TTC549 (cell line): ENCODE measurements around the gene PEX5L.
"Not testable (repeated sequence)": the region's sequence is repeated elsewhere in the genome, so short reads cannot be mapped to it uniquely, and the experiment has no call there.

Source experiments
- FAIRE-seq: peaks from 2 replicates; lab custom pipeline; 2012; peaks lifted over from hg19 to GRCh38; lab: Jason Lieb, UNC

PEX5L gene

GRCh38 chr3:180008318-180008717 lies 28.4 kb downstream of the PEX5L start:
- not testable (repeated sequence) for FAIRE-seq

DNA sequence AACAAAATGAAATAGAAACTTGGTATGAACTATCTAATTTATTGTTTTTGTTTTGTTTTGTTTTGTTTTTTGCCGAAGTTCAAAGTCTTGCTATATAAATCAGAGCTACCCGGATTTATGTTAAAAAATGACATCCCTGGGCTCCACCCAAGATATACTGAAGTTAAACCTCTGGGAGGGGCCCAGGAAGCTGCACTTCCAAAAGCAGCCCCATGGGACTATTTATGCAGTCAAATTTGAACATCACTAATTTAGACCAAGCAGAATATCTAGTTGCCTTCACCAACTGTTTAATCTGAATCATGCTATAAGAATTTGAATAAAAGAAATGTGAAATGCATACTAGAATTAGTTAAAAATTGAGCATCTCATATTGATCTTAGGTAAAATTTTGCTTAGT lies 32.2 kb downstream of the PEX5L start:
- FAIRE-seq, result no peak

- no peak for FAIRE-seq
Measured at GRCh38 chr3:180002006-180002405, 34.7 kb downstream of the PEX5L start.

DNA sequence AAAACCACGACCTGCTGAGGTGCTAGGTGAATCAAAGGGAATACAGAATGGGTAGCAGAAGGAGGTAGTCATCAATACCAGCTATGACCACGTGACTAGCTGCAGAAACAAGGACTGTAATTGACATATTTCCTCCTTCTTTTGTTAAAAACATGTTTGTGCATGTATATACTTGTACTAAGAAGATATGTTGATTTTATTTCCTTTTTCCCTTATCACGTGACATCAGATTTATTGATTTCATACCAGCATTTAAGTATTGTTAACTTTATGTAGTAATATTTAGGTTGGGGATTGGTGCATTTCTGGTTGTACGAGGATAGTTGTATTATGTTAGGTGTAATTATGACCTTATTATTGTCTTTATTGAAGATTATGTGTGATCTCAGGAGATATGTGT lies 36.2 kb downstream of the PEX5L start:
- FAIRE-seq, result no peak

DNA sequence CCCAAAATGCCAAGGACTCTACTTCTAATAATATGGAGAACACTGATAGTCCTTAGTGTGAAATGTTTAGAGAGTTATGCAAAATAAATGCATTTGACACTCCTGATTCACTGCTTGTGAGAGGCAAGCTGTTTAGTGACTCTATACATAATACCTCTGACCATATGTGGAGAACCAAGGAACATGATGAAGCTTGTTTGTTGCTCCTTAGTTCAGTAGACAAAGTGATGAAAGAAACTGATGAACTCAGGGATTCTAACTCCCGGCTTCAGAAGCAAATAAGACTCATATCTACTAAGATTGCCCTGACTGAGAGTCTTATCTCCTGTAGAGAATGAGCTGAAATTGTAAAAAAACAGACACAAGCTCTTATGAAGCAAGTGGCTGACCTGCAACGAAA lies 41.3 kb downstream of the PEX5L start:
- FAIRE-seq, result no peak

- no peak for FAIRE-seq
Measured at GRCh38 chr3:179991883-179992282, 44.9 kb downstream of the PEX5L start.

DNA sequence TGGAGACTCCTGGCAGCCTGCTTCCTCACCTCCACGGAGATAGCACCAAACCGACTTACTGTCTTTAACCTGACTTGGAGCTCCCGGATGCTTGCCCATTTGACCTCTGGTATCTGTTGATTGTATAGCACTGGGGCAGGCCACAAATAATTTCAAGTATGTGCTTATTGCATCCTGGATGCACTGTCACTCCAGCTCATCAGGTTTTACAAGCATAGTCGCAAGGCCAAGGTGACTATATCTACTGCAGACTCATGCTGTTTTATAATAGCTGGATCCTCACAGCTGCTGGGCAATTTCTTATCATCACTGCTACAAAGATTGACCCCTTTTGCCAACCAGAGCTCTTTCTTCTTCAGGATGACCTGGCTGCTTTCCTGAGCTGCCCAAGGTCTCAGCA lies 45.6 kb downstream of the PEX5L start:
- FAIRE-seq, result no peak

DNA sequence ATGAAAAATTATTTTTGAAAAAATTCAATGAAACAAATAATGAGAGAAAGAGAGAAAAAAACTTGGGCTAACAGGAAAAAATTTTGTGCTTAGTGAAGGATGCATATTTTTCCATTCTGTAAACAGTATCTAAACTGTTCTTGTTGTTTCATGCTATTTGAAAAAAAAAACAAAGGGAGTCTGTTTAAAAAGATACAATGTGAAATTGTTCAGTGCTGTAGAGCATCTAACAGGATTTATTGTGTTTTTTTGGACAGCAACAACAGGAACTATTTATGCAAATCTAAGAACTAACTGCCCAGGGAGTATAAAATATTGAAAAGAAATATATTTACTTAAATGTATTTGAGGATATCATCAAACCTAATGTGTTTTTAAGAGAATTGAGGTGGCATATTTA lies 55.1 kb downstream of the PEX5L start:
- no peak for FAIRE-seq

DNA sequence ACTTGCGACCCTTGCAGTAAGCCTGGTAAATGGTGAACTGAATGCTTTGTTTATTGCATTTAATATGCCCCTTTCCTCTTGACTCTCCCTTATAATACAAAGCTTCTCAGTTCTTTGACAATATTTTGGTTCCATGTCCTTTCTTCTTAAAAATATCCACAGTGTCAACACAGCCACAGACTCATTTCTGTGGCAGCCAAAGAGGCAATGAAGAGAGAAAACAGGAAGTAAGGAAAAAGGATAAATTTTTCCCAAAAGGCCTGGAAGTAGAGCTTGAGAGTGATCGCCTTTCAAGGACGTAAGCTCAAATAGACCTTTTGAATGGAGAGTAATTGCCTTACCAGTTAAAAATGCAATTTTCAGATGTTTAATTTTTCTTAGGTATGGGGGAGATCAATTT lies 59.4 kb downstream of the PEX5L start:
- no peak for FAIRE-seq

DNA sequence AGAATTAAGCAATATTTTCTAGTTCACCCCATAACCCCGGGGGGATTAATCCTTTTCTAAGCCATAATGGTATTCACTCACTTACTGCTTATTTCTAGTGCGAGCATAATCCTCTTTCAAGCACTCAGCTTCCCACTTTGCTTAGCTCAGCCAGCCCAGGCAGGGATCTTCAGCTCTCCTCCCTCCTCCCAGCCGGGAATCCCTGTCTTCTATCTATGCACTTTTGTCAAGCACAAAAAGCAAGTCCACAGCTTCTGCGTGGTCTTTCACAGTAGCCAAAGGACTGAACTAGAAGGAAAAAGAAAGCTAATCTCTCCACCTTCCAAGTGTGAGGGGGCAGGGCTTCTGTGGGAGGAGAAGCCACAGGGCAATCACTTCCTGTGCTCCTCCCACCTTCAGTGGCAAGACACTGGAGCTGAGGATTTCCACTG lies 62.8 kb downstream of the PEX5L start:
- no peak for FAIRE-seq

- no peak for FAIRE-seq
Measured at GRCh38 chr3:179972881-179973423, 63.8 kb downstream of the PEX5L start.

DNA sequence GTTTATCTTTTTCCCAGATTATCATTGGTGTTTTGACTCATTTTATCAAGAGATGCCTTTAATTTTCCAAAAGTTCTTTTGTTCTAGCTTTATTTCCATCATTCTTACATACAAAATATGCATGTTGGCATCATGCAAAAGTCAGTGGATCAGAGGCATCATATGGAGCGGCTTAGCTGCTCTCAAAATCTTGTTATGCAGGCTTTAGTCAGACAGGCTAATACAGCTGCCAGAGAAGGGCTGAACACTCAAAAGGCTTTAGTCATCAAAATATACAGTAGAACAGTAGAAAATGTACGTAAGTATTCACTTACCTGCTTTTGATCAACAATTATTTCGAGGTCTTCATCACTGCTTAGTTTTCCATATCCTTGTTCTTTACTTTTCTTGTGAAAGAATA lies 65.5 kb downstream of the PEX5L start:
- no peak for FAIRE-seq

DNA sequence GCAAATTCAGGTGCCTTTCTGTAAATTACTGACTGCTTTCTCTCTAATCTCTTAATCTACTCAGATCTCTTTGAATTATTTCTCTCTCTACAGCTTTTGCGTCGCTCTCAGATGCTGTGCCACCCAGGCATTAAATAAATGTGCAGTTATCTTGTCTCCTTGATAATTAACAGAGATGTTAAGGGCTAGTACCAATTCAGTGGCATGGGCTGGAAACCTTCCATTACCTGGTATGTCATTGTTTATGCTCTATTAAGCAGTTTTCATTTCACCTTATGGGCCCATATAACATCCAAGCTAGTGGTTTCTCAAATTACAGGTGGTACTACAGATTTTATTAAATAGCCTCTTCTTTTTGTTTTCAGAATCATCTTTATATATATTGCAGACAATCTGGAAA lies 66.0 kb downstream of the PEX5L start:
- no peak for FAIRE-seq

DNA sequence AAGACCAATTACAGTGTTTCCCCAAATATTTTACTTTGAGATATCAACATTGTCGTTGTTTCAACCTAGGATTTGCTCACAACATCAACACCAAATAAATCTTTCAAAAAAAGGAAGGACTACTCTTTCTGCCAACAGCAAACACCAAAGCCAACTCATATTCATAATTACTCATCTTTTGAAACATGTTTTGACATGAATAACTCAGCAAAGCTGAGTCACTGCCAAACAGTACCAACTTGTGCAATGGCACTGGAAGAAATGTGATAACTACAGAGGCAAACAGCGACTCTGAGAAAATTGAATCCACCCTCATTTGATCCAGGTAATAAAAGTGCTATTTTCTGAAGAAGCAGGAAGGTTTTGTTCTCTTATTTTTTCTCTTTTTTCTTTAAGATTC lies 67.2 kb downstream of the PEX5L start:
- no peak for FAIRE-seq

DNA sequence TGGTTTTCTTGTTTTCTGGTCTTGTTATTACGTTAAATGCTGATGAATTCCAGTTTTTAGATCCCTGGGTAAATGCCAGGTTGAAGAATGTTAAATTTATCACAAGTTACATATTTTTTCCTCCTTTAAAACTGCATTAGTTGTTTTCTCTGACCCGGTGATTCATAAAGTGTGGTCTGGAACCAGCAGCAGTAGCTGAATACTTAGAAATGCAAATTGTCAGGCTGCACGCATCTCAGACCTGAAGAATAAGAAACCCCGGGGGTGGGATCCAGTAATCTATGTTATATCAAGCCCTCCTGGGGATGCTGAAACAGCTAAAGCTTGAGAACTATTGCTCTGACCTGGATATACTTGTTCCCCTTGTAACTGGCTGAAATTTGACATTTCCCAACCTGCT lies 69.1 kb downstream of the PEX5L start:
- no peak for FAIRE-seq

GRCh38 chr3:179964890-179965289 lies 71.8 kb downstream of the PEX5L start:
- FAIRE-seq, result no peak

DNA sequence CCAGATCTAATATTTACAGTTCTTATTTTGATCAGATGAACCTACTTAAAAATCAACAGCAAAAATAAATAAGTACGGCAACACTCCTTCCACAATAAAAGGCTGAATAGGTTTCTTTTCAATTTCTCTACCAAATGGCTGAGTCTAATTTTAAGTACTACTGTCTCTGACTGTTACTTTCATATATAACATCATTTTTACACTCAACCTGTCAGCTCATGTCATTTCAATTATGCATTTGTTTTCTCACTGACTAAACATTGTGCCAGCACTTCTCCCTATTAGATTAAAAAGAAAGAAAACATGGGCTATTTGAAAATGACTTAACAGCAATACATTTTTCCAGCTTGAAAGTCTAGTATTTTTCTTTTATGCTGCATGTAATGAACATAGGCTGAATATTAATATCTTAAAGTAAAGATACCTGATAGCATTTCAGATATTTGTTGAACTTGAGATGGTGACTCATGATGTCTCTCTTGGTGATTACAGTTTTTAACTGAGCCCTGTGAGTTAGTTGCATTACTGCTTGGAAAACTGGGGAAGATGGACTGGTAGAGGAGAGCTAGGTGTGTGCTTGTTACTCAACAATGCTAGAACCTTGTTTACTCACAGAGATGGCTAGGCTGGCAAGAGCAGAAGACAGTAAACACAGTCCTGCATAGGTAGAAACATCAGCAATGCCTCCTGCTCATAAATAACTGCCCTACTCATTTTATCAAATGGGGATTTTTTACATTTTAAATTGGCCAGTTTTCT lies 73.9 kb downstream of the PEX5L start:
- no peak for FAIRE-seq

- no peak for FAIRE-seq
Measured at GRCh38 chr3:179961703-179962078, 75.0 kb downstream of the PEX5L start.

DNA sequence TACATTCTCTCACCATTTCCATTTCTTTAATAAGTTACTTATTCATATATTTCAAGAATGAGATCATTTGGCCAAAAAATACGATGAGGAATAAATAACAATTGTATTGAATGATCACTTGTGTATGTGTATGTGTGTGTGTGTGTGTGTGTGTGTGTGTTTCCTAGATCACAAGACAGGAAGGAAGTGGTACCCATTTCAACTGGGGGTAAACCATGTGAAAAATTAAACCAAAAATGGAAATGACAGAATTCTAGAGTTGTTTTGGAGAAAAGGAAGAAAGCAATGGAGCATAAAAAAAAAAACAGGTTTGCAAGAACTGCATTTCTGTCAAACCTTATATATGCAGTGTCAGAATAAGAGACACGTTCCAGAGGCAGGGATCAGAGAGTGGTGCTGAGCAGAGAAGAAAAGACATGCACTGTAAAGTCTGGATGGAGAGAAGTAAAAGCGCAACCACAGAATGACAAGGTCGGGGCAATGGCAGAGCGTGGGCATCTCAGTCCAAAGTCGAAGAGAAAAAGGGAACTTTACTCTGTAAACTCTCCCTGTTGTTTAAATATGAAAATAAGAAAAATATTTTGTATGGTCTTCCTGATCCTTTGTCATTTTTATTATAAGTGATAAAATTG lies 75.5 kb downstream of the PEX5L start:
- FAIRE-seq, result no peak

DNA sequence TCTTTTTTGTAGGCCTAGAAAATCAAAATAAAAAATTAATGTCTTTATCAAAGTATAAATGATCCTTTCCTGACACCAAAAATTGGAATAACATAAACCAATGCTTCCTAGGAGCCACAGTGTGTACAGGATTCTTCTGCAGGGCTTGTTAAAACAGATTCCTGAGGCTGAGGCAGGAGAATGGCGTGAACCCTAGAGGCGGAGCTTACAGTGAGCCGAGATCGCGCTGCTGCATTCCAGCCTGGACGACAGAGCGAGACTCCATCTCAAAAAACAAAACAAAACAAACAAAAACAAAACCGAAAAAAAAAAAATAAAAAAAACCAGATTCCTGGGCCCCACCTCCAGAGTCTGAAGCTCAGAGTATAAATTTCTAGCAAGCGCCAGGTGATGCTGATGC lies 78.0 kb downstream of the PEX5L start:
- FAIRE-seq, result no peak

DNA sequence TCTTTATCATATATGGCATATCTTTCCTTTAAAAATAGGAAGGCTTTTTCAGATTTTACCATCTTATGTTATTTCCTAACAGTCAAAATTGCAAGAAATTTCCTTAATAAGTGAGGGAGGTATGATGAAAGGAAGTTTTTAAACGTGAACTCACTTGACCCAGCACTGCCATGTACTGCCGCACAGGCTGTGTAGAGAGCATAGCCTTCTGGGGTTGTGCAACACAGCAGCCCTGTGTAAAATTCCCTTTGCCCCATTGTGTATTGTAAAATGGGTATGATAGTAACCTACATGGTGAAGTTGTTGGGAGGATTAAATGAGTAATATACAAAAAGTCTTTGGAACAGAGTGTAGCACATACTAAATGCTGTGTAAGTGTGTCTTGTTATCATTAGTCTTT lies 78.6 kb downstream of the PEX5L start:
- FAIRE-seq, result no peak

- no peak for FAIRE-seq
Measured at GRCh38 chr3:179957264-179957845, 79.4 kb downstream of the PEX5L start.

DNA sequence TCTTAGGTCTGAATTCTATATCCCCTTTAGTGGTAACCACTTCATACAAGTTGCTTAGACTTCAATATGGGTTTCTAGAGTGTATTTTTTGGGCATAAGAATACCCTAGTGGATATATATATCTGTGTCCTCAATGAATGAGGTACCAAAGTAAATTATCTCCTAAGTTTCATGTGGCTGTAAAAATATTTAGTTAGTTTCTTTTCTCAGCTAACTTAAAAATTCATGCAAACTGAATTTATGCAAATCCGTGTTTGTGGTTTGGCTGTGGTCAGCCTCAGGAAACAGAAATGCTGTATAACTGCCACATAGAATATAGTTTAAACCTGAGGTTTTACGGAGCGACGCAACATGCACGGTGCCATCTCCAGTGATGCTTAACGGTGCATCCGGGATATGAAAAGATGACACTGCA lies 80.3 kb downstream of the PEX5L start:
- no peak for FAIRE-seq

DNA sequence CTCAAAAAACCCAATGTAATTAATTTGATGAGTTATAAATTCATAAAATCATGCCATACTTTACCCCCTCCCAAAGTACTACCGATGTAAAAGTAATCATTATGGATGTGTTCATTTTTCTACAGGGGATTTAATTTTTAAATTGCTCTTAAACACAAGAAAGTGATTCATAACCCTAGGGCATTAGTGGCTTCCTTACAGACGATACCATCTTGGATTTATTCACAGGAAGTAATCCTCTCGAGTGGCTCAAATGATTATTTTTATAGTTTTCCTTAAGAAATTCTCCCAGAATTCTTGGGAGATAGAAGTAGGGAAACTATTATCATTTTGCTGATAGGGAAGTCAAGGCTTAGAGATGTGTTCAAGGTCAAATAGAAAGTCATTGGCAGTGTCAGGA lies 80.9 kb downstream of the PEX5L start:
- no peak for FAIRE-seq
